Glomerular endothelial cell (primary cell): ENCODE data around the gene ELF5. TPM values are rescaled to one million over a fixed set of nuclear protein-coding genes. Genes with fewer than 3 reads are reported as not detected.

Experiments
- DNase-seq: peaks from one replicate; pipeline ENCODE4 v3.0.0-alpha.2; 2011; ENCODE audit warnings: low read depth, low spot score; ENCODE audit errors: extremely low read depth
- total RNA-seq: library from RNA; depleted of rRNA; stranded (reverse); fragments of >200 nt; gene quantifications from 2 replicates; pipeline ENCODE4 v1.2.3, GENCODE V29; 2015

Gene ELF5
- total RNA-seq, 1 donor from 2014 or later, result not detected

GRCh38 chr11:34493926-34494595, 19.5 kb downstream of the ELF5 start:
- no peak for DNase-seq

DNA sequence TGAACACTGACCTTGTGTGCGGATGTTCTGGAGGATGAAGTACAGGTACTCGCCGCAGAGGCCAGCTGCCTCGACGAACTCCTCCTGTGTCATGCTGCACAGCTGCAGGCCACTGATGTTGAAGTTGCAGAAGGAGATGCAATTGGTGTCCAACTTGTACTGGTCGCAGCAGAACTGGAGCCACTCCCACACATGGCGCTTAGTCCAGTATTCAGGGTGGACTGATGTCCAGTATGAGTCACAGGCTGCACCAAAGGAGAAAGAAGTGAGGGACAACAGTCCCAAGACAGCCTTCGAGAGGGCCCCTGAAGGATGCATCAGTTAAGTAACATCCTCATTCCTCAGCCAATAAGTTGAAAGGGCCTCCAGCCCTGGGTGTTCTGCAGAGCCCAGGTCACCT, 20.1 kb downstream of the ELF5 start:
- DNase-seq, result no peak

DNA sequence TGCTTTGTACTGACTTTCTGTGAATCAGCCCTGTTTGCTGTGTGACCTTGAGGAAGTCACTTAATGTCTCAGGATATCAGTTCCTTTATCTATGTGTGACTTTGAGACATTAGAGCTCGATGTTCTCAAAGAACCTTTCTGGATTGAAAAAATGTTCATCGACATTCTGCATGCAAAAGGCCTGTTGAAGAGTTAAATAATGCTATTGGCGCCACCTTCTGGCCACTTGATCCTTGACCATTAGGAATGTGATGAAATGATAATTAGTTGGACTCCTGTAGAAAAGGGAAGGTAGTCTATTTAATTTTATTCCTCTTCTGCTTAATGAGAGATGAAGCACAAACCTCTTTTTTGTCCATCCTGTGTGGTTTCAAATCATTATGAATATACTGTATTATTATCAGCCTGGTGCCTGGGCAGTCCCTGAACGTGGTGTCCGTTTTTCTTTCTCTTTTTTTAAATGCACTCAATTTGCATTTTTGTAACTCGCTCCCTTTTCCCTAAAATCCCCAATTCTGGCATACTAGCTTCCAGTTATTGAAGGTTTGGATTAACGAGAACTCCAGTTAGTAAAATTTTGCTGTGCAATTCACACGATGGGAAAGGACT, 20.7 kb downstream of the ELF5 start:
- peak; percentile 22 for DNase-seq

- no peak for DNase-seq
These were observed 23.3 kb downstream of the ELF5 start for GRCh38 chr11:34490304-34490703.

- no peak for DNase-seq
These were observed 24.6 kb downstream of the ELF5 start for GRCh38 chr11:34488855-34489557.

- no peak for DNase-seq
These were observed 26.2 kb downstream of the ELF5 start for GRCh38 chr11:34487430-34487829.

DNA sequence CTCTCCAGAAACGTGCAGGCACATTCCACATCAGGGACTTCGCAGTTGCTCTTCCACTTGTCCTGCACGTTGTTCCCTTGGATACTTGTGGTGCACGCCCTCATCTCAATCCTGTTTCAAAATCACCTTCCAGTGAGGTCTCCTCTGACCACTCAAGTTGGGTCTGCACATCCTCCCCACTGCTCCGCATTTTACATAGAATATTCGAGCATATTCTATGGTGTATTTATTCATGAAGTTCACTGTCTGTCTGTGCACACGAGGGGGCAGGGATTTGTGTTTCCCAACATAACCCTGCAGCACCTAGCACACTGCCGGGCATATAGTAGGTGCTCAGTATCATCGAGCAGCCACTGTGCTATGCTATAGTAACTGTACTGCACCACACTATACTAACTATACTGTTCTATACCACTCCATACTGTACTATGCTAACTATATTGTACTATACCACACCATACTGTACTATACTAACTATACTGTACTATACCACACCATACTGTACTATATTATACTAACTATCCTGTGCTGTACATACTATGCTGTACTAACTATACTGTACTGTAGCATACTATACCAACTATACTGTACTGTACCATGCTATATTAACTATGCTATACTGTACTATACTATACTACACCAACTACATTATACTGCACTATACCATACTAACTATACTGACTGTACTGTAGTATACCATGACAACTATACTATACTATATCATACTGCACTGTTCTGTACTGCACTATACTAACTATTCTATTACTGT, 30.3 kb downstream of the ELF5 start:
- DNase-seq, result no peak

DNA sequence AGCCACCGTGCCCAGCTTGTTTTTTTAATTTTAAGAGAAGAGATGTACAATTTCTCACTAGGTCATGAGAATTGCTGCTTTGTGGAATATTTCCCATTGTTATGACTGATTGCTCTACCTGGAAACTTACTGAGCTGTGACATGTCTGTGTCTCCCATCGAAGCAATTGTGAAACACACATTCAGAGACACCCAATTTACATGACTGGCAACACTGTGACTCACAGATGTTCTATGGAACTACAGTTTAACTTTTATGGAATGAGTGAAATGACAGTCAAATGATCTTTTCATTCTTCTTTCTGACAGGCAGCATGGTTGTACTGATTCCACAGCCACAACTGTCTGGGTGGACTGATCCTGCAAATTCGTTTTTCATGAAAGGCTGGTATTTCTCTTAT, 32.3 kb downstream of the ELF5 start:
- no peak for DNase-seq

DNA sequence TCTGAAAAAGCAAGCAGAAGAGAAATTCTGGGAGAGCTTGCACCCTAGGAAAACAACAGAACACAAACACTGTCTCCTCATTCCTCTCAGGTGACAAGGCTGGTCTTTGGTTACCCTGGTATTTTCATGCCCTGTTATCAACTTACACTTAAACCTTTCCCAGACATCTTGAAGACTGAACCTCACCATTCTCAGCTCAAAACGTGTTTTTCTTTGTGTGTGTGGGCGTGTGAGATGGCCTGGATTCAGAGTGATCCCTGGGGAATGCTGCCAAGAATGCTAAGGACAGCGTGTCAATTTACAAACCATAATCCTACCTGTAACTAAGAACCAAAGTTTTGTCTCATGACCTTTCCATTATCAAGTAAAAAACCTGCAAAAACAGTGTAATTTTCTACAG, 33.3 kb downstream of the ELF5 start:
- DNase-seq, result no peak

GRCh38 chr11:34478845-34479663, 34.5 kb downstream of the ELF5 start:
- no peak for DNase-seq

- no peak for DNase-seq
These were observed 36.7 kb downstream of the ELF5 start for GRCh38 chr11:34476849-34477248.

GRCh38 chr11:34475656-34476055, 37.9 kb downstream of the ELF5 start:
- DNase-seq, result no peak

- DNase-seq, result no peak
These were observed 39.9 kb downstream of the ELF5 start for GRCh38 chr11:34473603-34474169.

GRCh38 chr11:34468209-34468841, 45.3 kb downstream of the ELF5 start:
- no peak for DNase-seq

- DNase-seq, result no peak
These were observed 46.6 kb downstream of the ELF5 start for GRCh38 chr11:34466802-34467488.

- no peak for DNase-seq
These were observed 49.0 kb downstream of the ELF5 start for GRCh38 chr11:34464591-34465051.

DNA sequence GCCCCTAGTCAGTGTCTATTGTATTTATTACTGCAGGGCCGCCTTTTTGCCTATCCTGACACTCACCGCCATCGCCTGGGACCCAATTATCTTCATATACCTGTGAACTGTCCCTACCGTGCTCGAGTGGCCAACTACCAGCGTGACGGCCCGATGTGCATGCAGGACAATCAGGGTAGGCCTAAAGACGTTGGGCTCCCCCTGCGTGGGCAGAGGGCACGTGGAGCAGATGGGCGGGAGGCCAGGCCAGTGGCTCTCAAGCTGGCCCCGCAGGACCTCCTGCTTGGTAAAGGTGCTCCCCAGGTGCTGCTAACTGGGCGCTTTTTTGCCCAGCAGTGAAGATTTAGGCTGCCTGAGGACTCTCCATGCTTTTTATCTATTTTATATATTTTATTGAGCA, 52.4 kb downstream of the ELF5 start:
- DNase-seq, result no peak

DNA sequence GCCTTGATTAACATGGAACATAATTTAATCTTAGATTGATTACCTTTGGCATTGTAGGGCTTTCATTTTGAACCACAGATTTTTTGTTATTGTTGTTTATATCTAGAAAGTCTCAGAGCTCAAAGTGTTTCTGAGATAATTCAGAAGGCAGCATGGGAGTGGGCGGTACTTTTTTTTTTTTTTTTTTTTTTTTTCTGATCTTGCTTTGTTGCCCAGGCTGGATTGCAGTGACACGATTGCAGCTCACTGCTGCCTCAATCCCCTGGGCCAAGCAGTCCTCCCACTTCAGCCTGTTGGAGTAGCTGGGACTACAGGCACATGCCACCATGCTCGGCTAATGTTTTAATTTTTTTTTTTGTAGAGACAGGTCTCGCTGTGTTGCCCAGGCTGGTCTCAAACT, 53.3 kb downstream of the ELF5 start:
- no peak for DNase-seq
